Activated naive CD4-positive, alpha-beta T cell treated with anti-CD3 and anti-CD28 coated beads, Interleukin-2, amount 50 U/mL, for 24 hours (primary cell): ENCODE results near the gene BBS5.

Source experiments
- H3K27ac Mint-ChIP-seq: one replicate; pipeline ENCODE4 v1.8.0; 2021; ENCODE audit warnings: mild to moderate bottlenecking, mixed read lengths
- H3K27me3 Mint-ChIP-seq: one replicate; pipeline ENCODE4 v1.8.0; 2021; ENCODE audit warnings: mixed read lengths
- H3K36me3 Mint-ChIP-seq: one replicate; pipeline ENCODE4 v1.8.0; 2021; ENCODE audit warnings: mixed read lengths
- H3K4me1 Mint-ChIP-seq: one replicate; pipeline ENCODE4 v1.8.0; 2021; ENCODE audit warnings: mixed read lengths
- H3K4me3 Mint-ChIP-seq: one replicate; pipeline ENCODE4 v1.8.0; 2021; ENCODE audit warnings: mild to moderate bottlenecking, mixed read lengths
- H3K9me3 Mint-ChIP-seq: one replicate; pipeline ENCODE4 v1.8.0; 2021; ENCODE audit warnings: mixed read lengths

Gene BBS5

GRCh38 chr2:169469952-169470572 lies 9.2 kb upstream of the BBS5 start:
- Mint-ChIP-seq H3K36me3 (no peaks in the 10 kb centered on the region), H3K9me3 (no peaks in the 10 kb centered on the region), H3K4me1 (no peaks in the 10 kb centered on the region), H3K27me3 (no peaks in the 10 kb centered on the region), H3K4me3 (no peak overlapping the region), H3K27ac (no peak overlapping the region)

- no peak overlapping the region for H3K27ac Mint-ChIP-seq
- no peaks in the 10 kb centered on the region for H3K27me3 Mint-ChIP-seq
- no peaks in the 10 kb centered on the region for H3K36me3 Mint-ChIP-seq
- no peak overlapping the region for H3K4me3 Mint-ChIP-seq
- H3K4me1 Mint-ChIP-seq, result no peaks in the 10 kb centered on the region
- H3K9me3 Mint-ChIP-seq, result no peaks in the 10 kb centered on the region
Measured at GRCh38 chr2:169472249-169472648, 7.0 kb upstream of the BBS5 start.

GRCh38 chr2:169476459-169476858 lies 2.8 kb upstream of the BBS5 start:
- Mint-ChIP-seq H3K27ac (no peak overlapping the region), H3K4me3 (no peak overlapping the region), H3K36me3 (no peaks in the 10 kb centered on the region), H3K27me3 (no peaks in the 10 kb centered on the region), H3K4me1 (peaks cover 14% of the 10 kb centered on the region), H3K9me3 (no peaks in the 10 kb centered on the region)

- Mint-ChIP-seq H3K4me3 (peak overlapping the region; percentile 91), H3K27ac (peak overlapping the region; percentile 68), H3K27me3 (no peaks in the 10 kb centered on the region), H3K9me3 (no peaks in the 10 kb centered on the region), H3K4me1 (peaks cover 19% of the 10 kb centered on the region), H3K36me3 (no peaks in the 10 kb centered on the region)
Measured at GRCh38 chr2:169478339-169478738, 955 bp upstream of the BBS5 start.

GRCh38 chr2:169478745-169479256 lies 493 bp upstream of the BBS5 start:
- H3K4me1 Mint-ChIP-seq, result peaks cover 19% of the 10 kb centered on the region
- no peaks in the 10 kb centered on the region for H3K9me3 Mint-ChIP-seq
- no peaks in the 10 kb centered on the region for H3K36me3 Mint-ChIP-seq
- peak overlapping the region; percentile 68 for H3K27ac Mint-ChIP-seq
- no peaks in the 10 kb centered on the region for H3K27me3 Mint-ChIP-seq
- H3K4me3 Mint-ChIP-seq, result peak overlapping the region; percentile 91

- H3K9me3 Mint-ChIP-seq, result no peaks in the 10 kb centered on the region
- H3K36me3 Mint-ChIP-seq, result no peaks in the 10 kb centered on the region
- no peaks in the 10 kb centered on the region for H3K27me3 Mint-ChIP-seq
- peak overlapping the region; percentile 91 for H3K4me3 Mint-ChIP-seq
- H3K27ac Mint-ChIP-seq, result peak overlapping the region; percentile 77
- H3K4me1 Mint-ChIP-seq, result peaks cover 19% of the 10 kb centered on the region
Measured at GRCh38 chr2:169480079-169480465, 778 bp downstream of the BBS5 start.

GRCh38 chr2:169485650-169486138 lies 6.4 kb downstream of the BBS5 start:
- Mint-ChIP-seq H3K4me3 (no peak overlapping the region), H3K27ac (no peak overlapping the region), H3K4me1 (peaks cover 5% of the 10 kb centered on the region), H3K9me3 (no peaks in the 10 kb centered on the region), H3K36me3 (peaks cover 4% of the 10 kb centered on the region), H3K27me3 (no peaks in the 10 kb centered on the region)

- H3K36me3 Mint-ChIP-seq, result peaks cover 5% of the 10 kb centered on the region
- no peak overlapping the region for H3K27ac Mint-ChIP-seq
- H3K9me3 Mint-ChIP-seq, result no peaks in the 10 kb centered on the region
- H3K4me1 Mint-ChIP-seq, result peaks cover 5% of the 10 kb centered on the region
- H3K27me3 Mint-ChIP-seq, result no peaks in the 10 kb centered on the region
- H3K4me3 Mint-ChIP-seq, result no peak overlapping the region
Measured at GRCh38 chr2:169486487-169486886, 7.2 kb downstream of the BBS5 start.

- Mint-ChIP-seq H3K27me3 (no peaks in the 10 kb centered on the region), H3K9me3 (no peaks in the 10 kb centered on the region), H3K4me3 (no peak overlapping the region), H3K27ac (no peak overlapping the region), H3K36me3 (peaks cover 3% of the 10 kb centered on the region), H3K4me1 (no peaks in the 10 kb centered on the region)
Measured at GRCh38 chr2:169490834-169491233, 11.5 kb downstream of the BBS5 start.

- Mint-ChIP-seq H3K27me3 (no peaks in the 10 kb centered on the region), H3K9me3 (no peaks in the 10 kb centered on the region), H3K27ac (no peak overlapping the region), H3K4me3 (no peak overlapping the region), H3K4me1 (no peaks in the 10 kb centered on the region), H3K36me3 (peaks cover 3% of the 10 kb centered on the region)
Measured at GRCh38 chr2:169491378-169491777, 12.1 kb downstream of the BBS5 start.

- no peak overlapping the region for H3K27ac Mint-ChIP-seq
- H3K9me3 Mint-ChIP-seq, result no peaks in the 10 kb centered on the region
- peaks cover 3% of the 10 kb centered on the region for H3K36me3 Mint-ChIP-seq
- no peaks in the 10 kb centered on the region for H3K4me1 Mint-ChIP-seq
- H3K4me3 Mint-ChIP-seq, result no peak overlapping the region
- no peaks in the 10 kb centered on the region for H3K27me3 Mint-ChIP-seq
Measured at GRCh38 chr2:169493360-169493759, 14.1 kb downstream of the BBS5 start.

- Mint-ChIP-seq H3K36me3 (peaks cover 4% of the 10 kb centered on the region), H3K4me3 (no peak overlapping the region), H3K4me1 (no peaks in the 10 kb centered on the region), H3K27ac (no peak overlapping the region), H3K9me3 (no peaks in the 10 kb centered on the region), H3K27me3 (no peaks in the 10 kb centered on the region)
Measured at GRCh38 chr2:169495310-169495928, 16.1 kb downstream of the BBS5 start.

- Mint-ChIP-seq H3K4me1 (no peaks in the 10 kb centered on the region), H3K36me3 (peaks cover 3% of the 10 kb centered on the region), H3K27ac (no peak overlapping the region), H3K27me3 (no peaks in the 10 kb centered on the region), H3K9me3 (no peaks in the 10 kb centered on the region), H3K4me3 (no peak overlapping the region)
Measured at GRCh38 chr2:169504651-169505050, 25.4 kb downstream of the BBS5 start.

- H3K27ac Mint-ChIP-seq, result no peak overlapping the region
- no peak overlapping the region for H3K4me3 Mint-ChIP-seq
- no peaks in the 10 kb centered on the region for H3K27me3 Mint-ChIP-seq
- no peaks in the 10 kb centered on the region for H3K9me3 Mint-ChIP-seq
- H3K36me3 Mint-ChIP-seq, result peaks cover 3% of the 10 kb centered on the region
- H3K4me1 Mint-ChIP-seq, result no peaks in the 10 kb centered on the region
Measured at GRCh38 chr2:169507698-169508097, 28.4 kb downstream of the BBS5 start.

- no peak within 1 kb of the TSS for H3K4me3 Mint-ChIP-seq
- H3K27me3 Mint-ChIP-seq, result no peaks in the 10 kb centered on the region
- H3K9me3 Mint-ChIP-seq, result no peaks in the 10 kb centered on the region
- H3K27ac Mint-ChIP-seq, result no peak within 1 kb of the TSS
- peaks cover 1% of the 10 kb centered on the region for H3K36me3 Mint-ChIP-seq
- no peaks in the 10 kb centered on the region for H3K4me1 Mint-ChIP-seq
Measured at GRCh38 chr2:169509298-169509885, 30.1 kb downstream of the BBS5 start, which contains the start of gene KLHL41. TSS of gene KLHL41 (plus strand) at chr2:169509702. CDS start at chr2:169509779, 77 bp downstream.

- Mint-ChIP-seq H3K9me3 (no peaks in the 10 kb centered on the region), H3K36me3 (peaks cover 1% of the 10 kb centered on the region), H3K27me3 (no peaks in the 10 kb centered on the region), H3K27ac (no peak overlapping the region), H3K4me1 (no peaks in the 10 kb centered on the region), H3K4me3 (no peak overlapping the region)
Measured at GRCh38 chr2:169509955-169510354, 30.7 kb downstream of the BBS5 start.
